Stimulated activated CD4-positive, alpha-beta T cell treated with anti-CD3 and anti-CD28 coated beads, Interleukin-12 subunit alpha, Interleukin-12 subunit beta, amount 100 ng/mL, for 48 hours (primary cell): ENCODE data around the gene ME3.

Experiments used
- DNase-seq, 3 donors: peaks; one replicate each; pipeline ENCODE4 v3.0.0-alpha.2; 2020; ENCODE audit warnings: low read depth in 2 of 3, low spot score in 1 of 3

ME3 gene

DNA sequence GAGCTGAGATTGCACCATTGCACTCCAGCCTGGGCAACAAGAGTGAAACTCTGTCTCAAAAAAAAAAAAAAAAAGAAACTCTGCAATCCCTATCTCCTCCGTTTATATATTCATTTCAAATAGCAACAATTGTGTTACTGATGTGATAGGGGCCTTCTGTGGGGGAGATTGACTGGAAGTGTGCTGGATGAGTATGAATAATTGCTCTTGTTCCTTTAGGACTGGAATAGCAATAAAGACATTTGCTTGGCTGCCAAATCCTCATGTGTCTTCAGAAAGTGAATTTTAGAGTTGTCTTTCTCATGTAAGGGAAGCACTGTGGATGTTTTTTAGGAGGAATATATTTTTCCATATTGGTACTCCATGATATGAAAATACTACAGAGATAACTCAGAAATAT is 21.1 kb upstream of the ME3 start:
- no peak for DNase-seq

DNA sequence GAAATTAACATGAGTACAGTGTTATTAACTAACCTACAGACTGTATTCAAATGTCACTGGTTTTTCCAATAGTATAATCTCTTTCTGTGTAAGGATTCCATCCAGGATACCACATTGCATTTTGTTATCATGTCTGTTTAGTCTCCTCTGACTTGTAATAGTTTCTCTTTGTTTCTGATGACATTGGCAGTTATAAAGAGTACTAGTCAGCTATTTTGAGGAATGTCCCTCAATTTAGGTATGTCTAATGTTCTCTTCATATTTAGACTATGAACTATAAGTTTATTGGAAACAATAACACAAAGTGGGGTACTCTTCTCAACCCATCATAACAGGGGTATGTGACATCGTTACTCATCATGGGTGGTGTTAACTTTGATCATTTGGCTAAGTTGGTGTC is 20.3 kb upstream of the ME3 start:
- DNase-seq, result no peak

DNA sequence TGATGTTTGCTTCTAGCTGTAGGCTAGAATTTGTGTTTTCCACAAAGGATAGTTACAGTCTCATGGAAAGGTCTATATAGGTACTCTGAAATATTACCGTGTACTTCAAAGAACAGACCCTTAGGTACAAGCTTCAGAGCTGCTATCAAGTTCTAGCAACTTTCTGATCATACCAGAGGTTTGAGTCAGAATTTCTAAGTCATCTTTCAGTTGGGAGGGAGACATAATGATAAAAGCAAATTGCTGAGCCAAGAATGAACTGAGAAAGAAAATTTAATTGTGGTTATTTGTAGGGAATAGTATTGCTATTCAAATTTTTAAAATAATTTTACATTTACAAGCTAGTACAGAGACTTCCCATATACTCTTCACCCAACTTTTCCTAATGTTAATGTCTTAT is 19.9 kb upstream of the ME3 start:
- no peak for DNase-seq

DNA sequence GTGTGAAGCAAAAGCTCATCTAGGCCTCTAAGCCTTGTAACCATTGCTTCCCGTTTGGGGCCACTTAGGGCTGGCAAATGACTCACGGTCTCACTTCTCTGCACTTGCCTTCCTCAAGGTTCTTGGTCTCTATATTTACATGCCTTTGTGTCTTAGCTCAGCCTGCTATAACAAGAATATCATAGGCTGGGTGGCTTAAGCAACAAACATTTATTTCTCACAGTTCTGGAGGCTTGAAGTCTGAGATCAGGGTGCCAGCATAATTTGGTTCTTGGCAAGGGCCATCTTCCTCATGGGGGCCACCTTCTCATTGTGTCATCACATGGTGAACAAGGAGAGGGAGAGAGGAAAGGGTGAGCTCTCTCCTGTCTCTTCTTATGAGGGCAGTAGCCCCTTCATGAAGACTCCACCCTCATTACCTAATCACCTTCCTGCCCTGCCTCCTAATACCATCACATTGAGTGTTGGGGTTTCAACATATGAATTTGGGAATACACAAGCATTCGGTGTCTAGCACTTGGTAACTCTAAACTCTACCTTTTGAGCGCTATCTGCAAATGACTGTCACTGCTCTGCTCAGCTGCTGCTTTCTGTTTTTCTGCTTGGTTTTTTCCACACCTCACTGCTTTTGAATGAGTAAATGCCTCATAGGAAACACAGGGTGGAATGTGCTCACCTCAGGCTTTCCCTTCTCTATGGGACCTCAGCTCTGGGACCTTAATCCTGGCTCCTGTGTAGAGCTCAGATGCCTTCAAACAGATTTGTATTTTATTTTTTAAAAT is 16.2 kb upstream of the ME3 start:
- peak in 2 of 3 donors; percentile 14 to 25 for DNase-seq

DNA sequence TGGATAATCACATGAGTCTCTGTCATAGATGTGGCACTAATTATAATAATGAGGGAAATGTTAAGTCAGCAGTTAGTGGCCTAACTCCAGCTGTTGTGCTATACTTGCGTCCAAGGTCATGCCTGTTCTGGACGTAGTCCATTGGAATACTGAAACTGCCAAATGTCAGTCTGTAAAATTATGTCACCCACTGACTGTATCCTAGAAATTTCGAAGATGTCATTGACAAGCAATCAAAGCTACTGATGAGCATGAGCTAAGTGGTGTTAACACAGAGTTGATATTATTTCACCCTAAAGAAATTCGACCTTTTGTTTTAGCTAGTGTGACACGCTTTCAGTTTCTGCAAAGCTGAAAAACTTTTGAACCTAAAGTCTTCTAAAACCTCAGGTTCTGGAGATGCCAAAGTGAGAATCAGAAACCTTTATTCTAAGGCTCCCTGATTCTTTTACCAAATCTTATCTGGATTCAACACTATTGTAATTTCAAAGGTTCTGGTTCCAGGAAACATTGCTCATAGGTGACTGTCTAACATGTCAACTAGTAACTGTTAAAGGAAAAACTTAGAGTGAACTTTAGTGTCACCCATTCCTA is 14.9 kb upstream of the ME3 start:
- peak in 1 of 3 donors; percentile 13 for DNase-seq

DNA sequence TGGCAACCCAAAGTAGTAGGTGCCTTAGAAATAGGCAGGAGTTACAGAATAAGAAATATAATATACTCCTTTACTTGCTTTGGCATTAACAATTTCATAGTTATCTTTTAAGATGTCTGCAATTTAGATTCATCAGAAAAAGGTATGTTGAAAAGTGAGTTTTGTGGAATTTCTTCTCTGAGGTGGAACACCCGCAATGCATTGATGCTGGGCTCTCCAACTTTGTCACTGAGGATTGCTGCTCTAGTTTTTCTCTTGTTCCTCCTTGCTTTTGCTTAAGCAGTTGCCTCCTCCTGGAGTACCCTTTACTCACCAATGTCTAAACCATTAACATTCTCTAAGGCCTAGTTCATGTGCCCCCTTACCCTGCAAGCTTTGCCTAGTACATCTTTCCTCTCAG is 14.1 kb upstream of the ME3 start:
- no peak for DNase-seq

DNA sequence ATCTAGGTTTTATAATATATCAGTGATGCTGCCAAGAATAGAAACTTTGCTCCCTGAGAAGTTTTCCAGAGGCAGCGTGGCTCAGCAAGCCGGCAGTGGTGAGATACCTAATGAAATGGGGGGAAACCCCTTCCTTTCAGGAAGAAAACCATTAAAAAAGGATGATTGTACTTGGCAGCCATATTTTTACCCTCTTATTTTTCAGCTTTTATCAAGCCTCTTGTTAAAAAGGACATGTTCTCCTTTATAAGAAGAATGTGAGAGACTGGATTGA is 9.0 kb upstream of the ME3 start:
- DNase-seq, result no peak

DNA sequence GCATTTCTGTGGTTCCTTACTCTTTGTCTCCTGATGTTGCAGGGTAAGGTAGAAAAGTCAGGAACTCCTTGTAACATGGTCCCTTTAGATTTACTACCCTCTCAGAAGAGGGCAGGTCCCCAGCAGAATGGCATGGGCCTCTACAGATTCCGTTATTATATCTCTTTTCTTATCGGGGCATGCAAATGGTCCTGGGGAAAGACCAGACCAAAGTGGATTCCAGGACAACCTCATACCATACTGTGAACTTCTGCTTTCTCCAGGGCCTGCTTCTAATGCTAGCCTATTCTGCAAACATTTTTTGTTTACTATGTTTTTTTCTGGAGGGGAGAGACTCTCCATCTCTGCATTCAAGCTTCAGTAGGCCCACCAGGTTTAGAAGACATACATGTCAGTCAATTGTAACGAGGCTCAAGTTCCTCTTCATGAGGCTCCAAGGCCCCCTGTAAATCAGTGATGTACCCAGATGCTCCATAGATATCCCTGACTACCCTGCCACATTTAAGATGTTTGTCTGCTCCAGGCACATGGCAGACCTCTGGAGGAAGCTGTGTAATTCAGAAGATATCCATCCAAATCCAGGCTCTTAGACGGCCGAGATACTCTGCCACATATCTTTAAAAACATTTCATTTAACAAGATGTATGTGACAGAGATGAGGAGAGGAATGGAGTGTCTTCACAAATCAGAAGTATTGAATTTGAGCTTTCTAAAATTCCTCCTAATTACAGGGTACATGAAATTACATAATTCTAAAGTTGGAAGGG is 8.5 kb upstream of the ME3 start:
- no peak for DNase-seq

DNA sequence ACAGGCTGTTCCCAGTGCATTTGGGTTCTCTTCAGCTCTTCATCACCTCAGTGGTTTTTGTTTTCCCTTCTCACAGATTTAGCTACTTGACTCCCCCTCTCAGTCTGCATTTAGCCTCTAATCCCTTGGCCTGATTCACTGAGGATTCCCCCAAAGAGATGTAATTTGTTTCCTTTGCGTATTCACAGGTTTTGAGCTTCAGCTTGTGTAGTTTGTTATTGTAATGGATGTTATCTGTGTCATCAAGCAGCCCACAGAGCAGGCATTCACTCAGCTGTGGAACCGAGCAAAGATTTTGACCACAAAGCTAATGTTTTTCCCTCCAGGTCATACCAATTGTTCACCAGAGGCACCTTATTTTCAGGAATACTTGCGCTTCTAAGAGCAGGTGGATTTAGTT is 6.4 kb upstream of the ME3 start:
- no peak for DNase-seq

DNA sequence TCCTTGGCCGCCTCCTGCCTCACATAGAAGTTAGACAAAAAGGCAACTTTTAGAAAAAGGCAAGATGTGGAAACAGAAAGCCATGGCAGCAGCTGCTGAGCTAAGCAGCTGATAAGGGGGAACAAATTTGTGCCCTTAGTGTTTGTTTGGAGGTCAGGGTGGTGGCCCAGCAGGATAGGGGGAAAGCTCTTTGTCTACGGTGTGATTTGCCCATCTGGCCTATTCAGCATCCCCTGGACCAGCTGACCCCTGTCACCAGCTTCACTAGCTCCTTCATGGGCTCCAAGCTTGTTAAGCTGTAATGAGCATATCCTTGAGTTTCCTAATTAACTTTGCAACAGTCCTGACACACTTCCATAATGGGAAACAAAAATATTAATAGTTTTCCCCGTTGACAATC is 5.9 kb upstream of the ME3 start:
- no peak for DNase-seq

DNA sequence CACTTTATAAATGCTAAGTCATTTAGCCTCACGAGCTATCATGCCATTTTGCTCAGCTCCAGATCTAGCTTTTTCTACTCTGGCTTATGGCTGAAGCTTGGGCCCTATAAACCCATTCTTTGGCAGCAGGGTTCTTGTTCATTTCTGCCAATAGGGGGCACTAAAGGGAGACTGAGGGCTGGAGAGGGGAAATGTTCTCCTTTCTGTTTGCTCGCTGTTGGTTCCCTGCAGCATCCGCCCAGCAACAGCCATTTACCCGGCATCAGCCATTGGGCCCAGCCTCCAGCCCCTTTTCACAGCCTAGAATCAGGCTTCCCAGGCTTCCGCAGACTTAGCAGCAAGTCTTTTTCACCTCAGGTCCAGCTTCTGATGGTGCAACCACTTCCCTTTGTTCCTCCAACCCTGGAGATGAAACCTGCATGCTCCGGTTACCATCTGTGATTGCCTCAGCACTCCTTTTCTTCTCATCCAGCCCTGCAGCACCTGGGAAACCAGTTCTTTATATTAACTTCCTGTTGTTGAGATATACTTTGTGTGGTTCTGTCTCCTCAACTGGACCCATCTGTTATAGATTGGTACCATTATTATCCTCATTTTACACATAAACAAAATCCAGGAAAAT is 4.2 kb upstream of the ME3 start:
- no peak for DNase-seq

DNA sequence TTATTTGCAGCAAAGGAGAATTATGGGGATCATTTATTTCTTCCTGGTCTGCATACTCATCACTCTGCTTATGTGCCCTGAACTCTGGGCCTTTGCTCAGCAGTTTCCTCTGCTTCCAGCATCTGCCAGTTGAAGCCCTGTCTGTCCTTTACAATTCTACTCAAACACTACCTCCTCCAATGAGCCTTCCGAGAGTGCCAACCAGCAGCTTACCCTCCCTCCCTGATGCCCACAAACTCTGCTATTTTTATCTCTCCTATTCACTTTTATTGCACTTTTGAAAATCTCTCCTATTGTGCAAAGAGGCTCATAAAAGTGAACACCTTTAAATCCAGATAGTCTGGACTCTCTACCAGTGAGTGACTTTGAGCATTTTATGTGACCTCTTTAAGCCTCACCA is 3.6 kb upstream of the ME3 start:
- no peak for DNase-seq

DNA sequence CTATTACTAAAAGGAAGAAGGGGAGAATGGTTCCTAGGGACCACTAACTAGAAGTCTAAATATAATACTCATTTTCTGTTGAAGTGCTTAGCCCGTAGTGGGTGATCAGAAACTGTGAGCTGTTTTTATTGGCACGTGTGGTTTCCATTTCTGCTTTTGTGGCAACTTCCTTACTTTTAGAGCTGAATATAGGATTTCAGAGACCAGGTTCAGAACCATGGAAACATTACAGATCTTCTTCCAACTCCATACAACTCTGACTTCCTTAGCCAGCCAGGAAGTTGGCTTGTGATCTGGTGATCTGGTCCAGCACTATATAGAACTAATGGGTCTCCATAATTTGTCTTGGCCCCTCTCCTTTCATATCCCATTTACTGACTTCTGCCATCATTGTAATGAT is 2.6 kb upstream of the ME3 start:
- no peak for DNase-seq

DNA sequence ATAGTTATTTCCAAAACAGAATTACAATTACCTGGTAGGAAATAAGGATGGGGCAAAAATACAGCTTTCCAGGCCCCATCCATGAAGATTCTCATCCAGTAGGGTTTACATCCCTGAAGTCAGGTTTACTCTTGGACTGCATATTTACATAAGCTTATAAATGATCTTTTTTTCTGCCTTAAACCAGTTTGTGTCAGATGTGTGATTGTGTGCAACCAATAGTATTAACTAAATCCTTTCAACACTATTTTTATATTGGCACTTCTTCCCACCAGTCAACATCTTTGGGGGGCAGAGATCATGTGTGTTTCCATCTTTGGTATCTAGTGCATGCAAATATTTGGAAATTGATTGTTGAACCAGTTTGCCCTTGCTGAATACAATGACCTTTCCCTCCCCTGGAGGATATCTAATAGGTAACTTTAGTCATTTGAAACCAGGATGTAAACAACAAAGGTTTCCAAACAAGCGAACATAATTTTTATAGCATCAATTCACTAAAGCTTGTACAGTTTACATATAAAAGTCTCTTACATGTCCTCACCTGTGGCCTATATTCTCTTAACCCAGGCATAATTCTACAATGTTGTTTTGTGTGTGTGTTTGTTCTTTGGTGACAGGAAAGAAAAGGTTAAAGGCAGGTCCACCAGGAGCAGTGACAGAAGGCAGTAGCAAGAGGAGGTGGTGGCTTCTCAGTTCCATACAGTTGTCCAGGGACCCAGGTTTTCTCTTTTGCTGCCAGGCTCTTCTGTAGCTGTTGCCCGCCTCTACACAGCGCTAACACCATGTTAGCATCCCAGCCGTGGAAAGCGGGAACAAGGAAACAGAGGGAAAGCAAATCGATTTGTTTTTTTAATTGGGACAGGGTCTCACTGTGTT is 1.7 kb upstream of the ME3 start:
- no peak for DNase-seq

DNA sequence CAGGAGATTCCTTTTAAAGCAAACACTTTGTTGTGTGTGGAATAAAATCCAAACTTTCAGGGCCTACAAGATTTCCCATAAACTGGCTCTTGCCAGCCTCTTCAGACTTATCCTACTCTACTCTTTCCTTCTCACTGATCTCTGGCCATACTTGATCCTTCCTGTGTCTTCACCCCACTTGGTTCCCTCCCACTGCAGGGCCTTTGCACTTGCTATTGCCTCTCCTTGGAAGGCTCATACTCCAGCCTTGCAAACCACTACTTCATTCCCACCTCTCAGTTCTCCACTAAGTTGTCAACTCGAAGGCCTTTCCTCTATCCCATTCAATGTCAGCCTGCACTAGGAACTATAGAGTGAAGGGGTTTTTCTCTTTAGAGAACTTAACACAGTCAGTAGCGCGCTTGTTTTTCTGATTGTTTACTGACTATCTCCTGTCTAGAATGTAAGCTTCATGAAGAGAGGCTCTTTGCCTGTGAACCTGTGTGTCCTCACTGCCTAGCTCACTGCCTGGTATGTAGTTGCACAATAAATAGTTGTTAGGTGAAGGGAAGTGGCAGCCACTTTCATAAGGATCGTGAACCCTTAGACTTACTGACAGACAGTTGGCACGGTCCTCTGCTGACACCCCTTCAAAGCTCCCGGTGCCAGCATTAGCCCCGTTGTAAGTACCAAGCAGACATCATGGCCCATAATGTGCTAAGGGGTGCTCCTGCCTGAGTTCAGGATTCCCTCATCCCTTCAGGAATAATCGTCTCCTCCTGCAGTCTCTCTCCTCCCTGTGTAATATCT is 833 bp upstream of the ME3 start:
- DNase-seq, result no peak

DNA sequence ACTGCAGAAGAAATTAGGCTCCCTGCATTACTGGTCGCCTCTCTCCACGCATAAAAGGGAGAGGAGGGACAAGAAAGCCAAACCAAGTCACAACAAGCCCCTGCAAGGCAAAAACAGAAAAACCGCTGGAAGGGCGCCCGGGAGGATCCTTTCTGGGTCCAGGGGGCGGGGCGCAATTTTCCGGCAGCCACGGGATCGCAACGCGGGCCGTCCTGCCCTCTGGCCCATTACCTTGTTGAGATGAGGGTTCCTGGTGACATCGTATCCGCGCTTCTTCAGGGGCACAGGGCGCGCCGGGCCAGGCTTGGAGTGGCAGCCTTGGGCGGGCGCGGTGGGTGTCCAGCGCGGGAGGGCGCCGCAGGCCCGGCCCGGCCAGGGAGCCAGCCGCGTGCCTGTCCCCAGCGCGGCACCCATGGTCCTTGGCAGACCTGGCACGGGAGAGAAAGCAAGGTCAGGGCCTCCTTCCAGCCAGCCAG is 847 bp downstream of the ME3 start:
- peak in 1 of 3 donors; percentile 8 for DNase-seq

DNA sequence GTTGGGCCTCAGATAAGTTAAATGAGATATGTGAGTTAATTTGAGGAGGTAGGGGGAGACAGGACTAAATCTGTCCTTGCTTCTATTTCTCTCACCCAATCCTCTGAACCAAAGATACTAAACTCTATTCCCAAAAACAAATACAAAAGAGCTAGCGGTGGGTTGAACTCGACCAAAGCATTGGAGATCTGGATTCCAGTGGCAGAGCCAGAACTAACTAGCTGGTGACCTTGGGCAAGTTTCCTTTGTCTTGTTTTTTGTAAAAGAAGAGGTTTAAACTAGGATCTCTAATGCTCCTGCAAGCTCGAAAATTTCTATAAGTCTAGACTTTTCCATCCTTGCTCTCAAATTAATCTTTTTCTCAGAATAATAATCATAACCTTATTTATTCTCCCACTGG is 1.5 kb downstream of the ME3 start:
- DNase-seq, result no peak

DNA sequence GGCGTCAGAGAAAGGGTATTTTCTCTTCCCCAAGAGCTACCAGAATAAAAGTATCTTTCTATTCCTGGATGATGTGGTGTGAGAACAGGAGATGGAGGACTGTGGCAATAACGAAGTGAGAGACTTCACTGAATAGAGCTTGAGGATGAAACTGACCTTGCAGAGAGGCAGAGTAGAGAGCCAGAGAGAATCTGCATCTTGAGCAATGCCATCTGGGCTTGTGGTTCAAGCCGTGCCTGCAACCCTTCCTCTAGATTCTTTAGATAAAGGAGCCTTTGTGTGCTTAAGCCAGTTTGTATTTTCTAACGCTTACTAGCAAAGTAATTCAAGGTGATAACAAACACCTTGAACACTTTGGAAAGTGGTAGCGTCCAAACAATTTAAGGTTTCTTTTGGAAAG is 2.2 kb downstream of the ME3 start:
- DNase-seq, result no peak

DNA sequence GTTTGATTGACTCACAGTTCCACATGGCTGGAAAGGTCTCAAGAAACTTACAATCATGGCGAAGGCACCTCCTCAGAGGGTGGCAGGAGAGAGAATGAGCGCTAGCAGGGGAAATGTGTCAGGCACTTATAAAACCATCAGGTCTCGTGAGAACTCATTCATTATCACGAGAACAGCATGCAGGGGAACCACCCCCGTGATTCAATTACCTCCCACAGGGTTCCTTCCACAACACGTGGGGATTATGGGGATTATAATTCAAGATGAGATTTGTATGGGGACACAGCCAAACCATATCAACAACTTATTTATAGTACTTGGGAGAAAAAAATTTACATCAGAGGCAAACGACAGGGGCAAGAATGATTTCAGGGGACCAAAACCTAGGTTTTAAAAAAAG is 3.0 kb downstream of the ME3 start:
- no peak for DNase-seq

DNA sequence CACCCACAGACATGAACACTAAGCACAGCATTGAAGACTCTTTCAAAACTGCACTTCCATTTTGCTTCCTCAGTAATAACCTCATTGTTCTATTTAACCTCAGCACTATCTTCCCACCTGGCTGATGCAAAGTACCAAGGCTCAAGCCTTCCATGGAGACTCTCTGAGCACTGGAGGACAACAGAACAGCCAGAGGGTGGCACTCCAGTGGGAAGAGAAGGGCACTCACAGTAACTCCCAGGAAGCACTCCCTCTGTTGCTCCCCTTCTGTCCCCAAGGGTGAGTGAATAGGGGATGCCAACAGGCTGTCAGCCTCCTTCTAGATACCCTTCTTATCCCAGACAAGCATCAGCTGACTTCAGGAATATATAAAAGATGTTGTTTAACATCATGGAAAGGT is 3.5 kb downstream of the ME3 start:
- DNase-seq, result no peak
